SK-N-MC (cell line): Measurements from ENCODE around the gene NOC4L.

Source experiments
- EZH2 ChIP-seq: fragments of 200-600 bp; sonication (generic); IDR thresholded peaks from one replicate; pipeline ENCODE4 v1.6.1; 2017; ENCODE audit warnings: antibody characterized with exemption
- POLR2AphosphoS5 ChIP-seq: IDR thresholded peaks from 2 replicates; pipeline ENCODE4 v1.6.1; 2012; ENCODE audit warnings: mild to moderate bottlenecking, low read depth, low read length, borderline replicate concordance

- TF ChIP-seq EZH2 (no peak), POLR2AphosphoS5 (no peak)
Observed at GRCh38 chr12:132158677-132159554, 14.7 kb downstream of the NOC4L start.
